Pons (tissue), 1 donor: ENCODE data around the gene OR6K6.

Experiments used
- DNase-seq: peaks from one replicate; pipeline ENCODE4 v3.0.0-alpha.2; 2016; ENCODE audit warnings: low spot score

Gene OR6K6, protein sequence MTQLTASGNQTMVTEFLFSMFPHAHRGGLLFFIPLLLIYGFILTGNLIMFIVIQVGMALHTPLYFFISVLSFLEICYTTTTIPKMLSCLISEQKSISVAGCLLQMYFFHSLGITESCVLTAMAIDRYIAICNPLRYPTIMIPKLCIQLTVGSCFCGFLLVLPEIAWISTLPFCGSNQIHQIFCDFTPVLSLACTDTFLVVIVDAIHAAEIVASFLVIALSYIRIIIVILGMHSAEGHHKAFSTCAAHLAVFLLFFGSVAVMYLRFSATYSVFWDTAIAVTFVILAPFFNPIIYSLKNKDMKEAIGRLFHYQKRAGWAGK

DNA sequence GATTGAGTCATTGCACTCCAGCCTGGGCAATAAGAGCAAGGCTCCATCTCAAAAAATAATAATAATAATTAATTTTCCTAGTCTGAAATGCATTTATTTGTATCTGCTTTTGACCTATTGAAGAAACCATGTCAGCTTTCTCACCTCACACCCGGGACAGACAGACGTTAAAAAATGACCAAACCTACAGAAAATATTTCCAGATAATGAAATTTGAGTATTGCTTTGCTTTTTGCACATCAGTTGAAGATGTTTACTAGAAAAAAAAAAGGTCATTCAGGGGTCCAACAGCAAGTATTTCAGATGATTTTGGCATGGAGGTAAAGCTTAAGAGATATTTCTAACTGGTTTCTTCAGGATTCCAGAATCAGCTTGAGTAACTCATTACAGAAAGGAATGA is at the start of gene OR6K6:
Gene OR6K6, plus strand, starts transcription at position 301 of the 400 bp plus-strand sequence. CDS start 168 bp downstream, outside the sequence.
- no peak for DNase-seq

DNA sequence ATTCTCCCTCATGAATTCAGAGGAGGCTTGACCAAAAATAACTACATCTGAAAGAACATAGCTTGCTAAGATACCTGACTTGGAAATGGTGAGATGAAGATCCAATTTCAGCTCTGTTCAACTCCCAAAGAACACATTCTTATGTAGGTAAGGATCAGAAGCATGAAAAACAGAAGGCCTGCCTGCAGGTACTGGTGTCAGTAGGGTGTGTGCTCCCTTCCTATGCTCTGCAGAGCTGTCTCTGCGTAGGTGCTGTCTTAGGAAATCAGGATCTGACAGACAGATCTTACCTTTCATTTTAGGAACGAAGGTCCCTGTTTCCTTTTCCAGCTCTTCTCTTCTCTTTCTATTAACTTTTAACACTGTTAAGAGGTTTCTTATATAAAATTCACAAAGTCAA is 48.4 kb upstream of the OR6K6 start:
- DNase-seq, result no peak

DNA sequence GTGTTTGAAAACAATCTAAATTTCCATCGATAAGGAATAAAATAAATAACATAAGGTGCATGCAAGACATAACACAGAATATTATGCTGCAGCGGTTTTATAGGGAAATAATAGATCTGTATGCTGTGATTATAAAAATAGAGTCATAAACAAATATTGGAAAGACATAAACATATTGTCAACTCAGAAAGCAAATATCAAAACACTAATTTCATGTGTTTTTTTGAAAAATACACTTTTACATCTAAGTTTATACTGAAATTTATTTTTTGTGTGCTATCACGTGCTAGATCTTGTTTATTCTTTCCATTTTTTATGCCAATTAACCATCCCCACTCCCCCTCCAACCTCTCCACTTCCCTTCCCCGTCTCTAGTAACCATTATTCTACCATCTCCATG is 43.4 kb upstream of the OR6K6 start:
- no peak for DNase-seq

DNA sequence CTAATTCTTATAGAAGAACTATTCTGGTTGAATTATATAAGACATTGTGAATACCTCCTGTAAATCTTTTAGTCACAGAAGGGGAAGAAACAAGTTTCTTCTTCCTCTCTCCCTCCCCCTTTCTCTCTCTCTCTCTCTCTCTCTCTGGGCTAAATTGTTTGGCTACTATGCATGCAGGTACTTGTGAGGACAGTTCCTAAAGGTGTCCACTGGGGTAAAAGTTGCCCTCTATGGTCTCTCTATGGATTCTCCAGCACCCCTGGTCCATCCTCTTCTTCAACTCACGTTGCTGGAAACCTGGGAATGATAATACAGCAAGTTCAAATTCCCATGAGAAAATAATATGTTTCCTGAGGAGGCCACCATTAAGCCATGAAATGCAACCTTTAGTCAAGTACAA is 39.8 kb upstream of the OR6K6 start:
- DNase-seq, result no peak

DNA sequence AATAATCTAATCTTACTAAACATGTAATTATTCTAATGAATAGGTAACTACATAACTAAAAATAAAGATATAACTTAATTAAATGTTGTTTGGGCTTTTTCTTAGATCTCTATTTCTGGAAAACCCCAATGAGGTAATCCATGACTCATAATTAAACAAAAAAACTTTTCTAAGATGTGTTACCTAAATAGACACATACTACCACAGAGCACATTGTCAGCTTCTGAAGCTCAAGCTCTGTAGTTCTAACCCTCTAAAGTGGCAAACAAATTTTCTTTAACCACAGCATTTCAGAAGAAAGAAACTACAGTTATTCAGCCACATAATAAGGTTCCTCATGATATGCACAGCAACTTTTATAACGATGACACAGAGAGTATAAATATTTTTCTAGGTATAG is 38.2 kb upstream of the OR6K6 start:
- DNase-seq, result no peak

DNA sequence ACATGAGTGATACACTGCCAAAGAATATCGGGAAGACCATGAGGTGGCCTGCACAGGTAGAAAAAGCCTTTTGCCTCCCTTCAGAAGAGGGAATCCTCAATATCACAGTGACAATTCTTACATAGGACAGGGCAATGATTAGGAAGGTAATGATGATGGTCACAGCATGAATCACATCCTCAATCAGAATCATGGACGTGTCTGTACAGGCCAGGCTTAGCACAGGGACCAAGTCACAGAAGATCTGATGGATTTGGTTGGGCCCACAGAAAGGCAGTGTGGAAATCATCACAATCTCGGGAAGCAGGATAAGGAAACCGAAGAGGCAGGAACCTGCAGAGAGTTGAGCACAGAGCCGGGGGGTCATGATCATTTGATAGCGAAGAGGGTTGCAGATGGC is 37.2 kb upstream of the OR6K6 start:
- DNase-seq, result no peak

DNA sequence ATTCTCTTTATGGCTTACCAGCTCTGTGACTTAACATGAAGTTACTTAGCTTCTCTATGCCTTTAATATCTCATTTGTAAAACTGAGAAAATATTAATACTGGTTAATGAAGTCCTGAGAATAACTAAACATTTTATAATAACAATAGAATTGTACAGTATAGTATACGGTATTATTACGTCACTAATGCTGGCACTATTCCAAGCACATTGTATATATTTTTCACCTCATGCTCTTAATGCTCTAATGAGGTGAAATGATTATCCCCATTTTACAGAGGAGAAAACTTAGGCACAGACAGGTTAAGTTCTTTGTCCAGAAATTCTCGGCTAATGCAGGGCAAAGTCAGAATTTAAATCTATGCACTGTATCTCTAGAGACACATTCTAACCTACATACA is 34.9 kb upstream of the OR6K6 start:
- no peak for DNase-seq

DNA sequence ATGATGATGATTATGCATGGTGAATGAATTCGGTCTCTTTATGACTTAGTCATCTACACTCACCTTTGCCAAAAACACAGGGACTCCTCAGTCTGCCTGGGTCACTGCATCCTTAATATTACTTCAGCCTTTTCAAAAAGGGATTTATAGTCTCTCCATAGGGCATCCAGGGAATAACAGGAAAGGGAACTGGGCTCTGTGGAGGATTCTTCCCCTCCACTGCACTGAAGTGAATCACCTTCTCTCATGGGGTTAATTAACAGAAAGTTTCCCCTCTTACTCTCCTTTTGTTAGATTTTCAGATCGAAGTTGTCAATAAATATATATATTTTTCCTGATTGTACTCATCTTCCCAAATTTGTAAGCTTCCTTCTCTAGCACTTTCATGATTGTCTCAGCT is 33.9 kb upstream of the OR6K6 start, which contains the start of gene OR6K3:
Gene OR6K3, minus strand, starts transcription at position 101 of the 400 bp plus-strand sequence. CDS start 2,605 bp downstream, outside the sequence.
- DNase-seq, result no peak

DNA sequence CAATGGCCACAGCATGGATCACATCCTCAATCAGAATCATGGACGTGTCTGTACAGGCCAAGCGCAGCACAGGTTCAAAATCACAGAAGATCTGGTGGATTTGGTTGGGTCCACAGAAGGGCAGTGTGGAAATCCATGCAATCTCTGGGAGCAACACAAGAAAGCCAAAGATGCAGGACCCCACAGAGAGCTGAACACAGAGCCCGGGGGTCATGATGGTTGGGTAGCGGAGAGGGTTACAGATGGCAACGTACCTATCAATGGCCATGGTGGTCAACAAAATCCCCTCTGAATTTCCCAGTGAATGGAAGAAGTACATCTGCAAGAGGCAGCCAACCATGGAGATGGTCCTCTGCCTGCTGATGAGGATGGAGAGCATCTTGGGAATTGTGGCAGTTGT is 30.1 kb upstream of the OR6K6 start:
- DNase-seq, result no peak

DNA sequence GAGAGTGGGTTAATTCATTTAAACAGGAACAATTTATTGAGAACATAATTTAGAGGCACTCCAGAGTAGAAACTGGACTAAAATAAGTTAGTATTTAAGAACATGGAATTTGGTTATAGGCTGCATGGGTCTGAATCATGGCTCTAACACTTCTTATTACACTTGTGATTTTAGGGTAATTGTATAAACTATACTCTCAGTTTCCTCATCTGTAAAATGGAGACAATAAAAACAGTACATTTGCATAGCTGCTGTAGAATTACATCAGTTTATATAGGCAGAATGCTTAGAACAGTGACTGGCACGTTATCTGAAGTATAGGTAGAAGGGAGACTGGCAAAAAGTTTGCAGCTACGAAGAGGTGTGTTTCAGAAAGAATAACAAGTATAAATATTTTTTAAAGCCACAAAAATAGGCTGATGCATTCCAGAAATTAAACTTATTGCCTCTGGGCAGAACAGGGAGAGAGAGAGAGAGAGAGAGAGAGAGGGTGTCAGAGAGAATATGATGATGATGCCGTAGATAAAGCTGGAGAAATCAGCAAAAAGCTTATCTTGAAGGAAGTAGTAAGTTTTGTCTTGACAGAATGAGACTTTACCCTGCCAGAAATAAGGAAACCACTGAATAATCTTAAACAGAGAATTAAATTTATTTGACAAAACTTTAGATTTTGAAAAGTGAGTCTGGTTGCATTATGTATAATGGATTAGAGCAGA is 25.9 kb upstream of the OR6K6 start:
- no peak for DNase-seq

DNA sequence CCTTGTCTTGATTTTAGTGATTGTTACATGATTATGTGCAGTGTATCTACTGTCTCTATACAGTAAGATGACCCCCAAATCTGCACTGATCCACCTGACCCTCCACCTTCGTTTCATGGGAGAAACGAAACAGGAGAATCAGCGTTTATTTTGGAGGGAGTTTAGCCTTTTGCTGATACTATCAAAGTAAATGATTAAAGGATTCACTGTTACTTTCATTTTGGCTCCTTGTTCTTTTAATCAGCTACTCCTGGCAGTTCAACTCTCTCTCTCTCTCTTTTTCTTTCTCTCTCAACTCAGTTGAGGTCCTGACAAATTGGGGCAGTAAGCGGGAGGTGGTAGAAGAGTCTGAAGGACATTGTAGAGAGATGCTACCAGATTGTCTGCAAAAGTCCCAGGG is 24.1 kb upstream of the OR6K6 start:
- no peak for DNase-seq

DNA sequence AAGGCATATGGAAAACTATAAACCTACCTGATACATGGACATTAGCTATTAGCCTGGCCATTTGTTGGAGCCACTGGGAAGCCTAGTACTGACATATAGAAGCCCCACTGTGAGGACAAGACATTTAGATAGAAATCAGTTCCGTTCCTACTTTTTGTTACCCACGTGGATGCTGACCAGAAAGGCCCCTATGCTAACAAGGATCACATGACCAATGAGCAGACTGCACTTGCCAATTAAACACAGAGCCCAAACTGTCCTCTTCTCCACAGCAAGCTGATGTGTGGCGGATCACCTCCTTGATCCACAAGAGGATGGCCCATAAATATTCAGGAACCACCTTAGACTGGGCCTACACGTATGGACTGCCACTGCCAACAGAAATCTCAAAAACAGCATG is 22.8 kb upstream of the OR6K6 start:
- DNase-seq, result no peak

DNA sequence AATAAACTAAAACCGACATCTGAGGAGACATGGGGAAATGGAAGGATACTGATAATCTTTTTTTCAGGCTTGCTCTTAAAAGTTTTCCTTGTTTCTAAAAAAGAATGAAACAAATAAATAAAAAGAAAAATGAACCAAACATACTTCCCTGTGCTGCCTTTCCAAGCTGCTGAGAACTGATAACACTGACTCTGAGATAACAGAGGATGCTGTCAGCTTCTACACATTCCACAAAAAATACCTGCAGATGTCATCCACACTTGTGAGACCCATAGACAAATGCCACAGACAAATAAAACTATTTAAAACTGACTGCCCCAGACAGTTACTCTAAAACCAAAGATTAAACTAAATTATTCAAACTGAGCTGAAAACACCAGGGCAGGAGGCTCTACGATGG is 22.0 kb upstream of the OR6K6 start:
- no peak for DNase-seq

DNA sequence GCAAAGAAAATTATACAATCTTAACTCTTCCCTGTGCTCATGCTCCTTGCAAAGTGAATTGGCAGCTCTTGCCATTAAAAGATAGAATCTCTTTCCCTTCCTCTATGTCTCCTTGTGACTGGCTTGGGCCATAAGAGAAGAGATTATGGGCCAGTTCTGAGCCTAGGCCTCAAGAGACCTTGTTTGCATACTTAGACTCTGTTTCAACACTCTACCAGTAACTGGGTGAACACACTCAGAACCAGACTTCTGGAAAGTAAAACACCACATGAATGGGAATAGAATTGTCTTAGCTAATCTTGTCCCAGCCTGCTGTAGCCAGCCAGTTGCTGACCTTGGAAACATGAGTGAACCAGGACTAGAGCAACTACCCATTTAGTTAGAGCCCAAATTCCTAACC is 18.7 kb upstream of the OR6K6 start:
- DNase-seq, result no peak

DNA sequence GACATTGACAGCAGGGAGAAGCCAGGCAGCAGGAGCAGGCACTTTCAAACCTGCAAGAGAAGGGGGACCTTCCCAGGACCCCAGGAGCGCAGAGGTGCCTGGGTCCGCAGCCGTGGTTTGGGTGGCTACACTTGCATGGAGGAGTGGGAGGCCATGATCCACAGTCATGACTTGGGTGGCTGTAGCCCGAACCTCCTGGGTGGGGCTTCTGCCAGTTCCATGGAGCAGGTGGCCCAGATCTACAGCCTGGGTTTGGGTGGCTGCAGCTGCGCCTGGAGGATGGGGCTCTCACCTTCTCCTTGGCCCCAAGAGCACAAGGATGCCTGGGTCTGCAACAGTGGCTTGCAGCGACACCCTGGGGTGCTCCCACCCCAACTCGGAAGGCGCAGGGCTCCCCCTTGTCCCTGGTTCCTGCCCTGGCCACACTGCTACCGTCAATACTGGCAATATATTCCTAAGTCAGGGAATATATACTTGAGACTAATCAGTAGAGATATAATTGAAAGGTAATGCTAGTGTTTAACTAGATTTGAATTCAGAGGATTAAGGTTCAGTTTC is 2.3 kb upstream of the OR6K6 start:
- no peak for DNase-seq

DNA sequence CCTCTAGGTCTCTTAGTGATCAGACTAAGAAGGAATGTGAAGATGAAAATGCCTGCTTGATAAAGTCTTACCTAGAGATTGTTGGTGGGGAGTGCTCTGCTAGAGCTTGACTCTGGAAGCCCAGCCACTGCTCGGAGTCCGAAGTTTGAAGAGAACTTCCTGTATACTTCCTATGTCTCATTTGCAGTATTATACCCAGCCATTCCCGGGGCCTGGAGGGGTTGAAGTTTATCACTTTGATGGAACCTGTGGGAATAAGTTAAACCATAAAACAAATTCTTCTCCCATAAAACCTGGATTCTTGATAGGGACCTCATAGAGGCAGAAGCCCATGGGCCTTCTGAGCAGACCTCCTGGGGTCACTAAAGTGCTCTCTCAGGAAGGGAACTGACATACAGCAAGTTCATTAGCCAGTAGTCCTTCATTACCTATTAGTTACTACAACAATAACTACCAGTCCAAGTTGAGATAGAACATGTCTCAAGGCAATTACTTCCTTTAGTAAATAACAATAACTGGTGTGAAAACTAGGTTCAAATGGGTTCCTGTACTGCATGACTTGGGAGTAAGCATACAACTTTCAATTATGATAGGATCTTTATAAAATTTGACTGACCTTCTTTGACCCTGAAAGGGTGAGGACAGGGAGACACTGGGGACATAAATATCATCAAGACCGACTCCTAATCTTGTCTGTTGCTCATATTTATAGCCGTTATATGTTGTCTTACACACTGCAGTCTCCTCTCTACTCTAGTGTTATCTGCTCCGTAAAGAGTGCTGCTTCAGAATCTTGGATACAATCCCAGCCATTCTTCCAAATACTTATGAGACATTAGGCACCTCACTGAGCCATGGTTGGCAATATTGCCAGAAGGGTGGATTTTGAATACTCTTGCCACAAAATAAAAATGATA is 17.7 kb downstream of the OR6K6 start, which contains the start of gene OR6N1:
Gene OR6N1, minus strand, starts transcription at position 246 of the 917 bp plus-strand sequence. CDS start 5,513 bp downstream, outside the sequence.
- no peak for DNase-seq

DNA sequence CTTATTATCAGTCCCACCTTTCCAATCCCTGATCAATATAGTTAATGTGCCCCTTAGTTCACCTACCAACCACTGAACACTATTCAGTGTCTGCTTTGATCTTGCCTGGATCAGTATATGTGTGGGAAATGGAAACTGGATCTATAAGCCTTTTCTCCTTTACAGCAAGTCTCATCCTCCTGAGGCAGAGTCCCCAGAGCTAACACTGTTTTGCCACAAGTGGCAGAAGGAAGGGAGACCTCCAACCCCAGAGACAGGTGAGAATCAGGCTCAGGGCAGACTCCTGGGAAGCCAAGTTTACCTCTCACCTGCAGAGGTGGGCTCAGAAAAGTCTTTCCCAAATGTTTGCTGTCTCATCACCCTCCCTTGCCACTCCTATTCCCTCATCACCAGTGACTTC is 26.6 kb downstream of the OR6K6 start, which contains the start of gene OR6N2:
Gene OR6N2, minus strand, starts transcription at position 101 of the 400 bp plus-strand sequence. CDS start 3,569 bp downstream, outside the sequence.
- no peak for DNase-seq

DNA sequence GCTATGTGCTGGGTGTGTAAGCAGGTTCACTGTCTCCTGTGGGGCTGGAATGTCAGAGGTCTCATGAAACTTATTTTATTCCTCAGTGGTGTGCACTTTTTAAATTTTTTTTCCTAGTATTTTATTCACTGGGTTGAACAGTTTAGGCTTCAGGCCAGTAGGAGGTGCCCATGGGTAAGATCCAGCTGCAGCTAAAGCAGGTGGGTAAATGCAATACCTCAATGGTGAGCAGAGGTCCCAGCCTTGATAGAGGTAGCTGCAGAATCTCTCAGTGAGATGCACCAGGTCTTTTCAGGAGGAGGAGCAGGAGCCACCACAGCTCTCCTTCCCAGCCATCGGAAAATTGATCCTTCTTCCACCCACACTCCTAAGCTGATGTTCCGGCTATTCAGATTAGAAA is 39.1 kb downstream of the OR6K6 start:
- no peak for DNase-seq

DNA sequence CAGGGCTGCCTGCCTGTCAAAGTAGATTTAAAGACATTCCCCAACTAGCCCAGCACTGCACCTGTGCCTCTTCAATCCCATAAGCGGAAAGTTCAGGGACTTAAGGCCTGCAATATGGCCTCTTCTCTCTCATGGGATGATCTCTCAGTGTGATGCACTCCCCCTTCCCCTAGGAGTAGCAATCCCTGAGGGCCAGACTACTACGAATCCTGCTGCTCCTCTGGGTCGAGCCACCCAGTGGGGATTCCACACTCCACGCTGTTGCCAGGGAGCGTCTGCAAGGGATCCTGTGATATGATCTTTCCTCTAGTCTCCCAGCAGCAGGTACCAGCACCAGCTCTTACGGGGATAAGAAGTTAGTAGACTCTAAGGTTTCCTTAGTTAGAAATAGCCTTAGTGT is 39.7 kb downstream of the OR6K6 start:
- DNase-seq, result no peak

DNA sequence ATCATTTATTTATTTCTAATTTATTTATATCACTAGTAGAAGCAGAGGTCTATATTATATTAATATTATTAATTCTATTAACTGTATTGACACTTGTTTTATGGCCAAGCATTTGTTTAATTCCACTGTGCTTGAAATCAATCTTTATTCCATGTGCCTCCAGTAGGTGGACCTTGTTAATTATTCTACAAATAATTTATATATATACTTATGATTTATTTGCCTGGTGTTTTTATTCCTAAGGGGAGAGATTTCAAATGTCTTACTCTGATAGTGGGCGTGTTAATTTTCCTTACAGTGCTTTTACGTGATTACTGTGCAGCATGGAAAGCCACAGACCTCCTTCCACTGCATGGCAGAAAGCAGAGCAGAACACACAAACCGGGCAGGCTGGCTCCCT is 44.0 kb downstream of the OR6K6 start:
- DNase-seq, result no peak

DNA sequence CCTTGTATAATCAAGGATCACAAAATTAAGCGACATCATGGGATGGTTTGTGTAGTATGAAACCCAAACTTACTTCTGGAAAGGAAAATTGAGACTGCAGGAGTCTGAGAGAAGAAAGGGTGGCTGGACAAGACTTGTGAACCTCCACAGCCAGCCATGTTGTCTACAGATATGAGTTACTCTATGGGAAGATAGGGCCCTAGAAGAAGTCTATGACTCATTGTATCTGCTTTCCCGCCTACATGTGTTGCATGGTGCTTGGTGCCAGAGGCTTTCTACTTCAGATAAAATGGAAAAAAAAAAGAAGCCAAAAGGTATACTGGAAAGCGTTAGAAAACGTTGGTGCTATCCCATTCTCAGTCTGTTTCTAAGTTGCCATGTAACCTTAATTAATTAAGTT is 45.2 kb downstream of the OR6K6 start:
- DNase-seq, result no peak

DNA sequence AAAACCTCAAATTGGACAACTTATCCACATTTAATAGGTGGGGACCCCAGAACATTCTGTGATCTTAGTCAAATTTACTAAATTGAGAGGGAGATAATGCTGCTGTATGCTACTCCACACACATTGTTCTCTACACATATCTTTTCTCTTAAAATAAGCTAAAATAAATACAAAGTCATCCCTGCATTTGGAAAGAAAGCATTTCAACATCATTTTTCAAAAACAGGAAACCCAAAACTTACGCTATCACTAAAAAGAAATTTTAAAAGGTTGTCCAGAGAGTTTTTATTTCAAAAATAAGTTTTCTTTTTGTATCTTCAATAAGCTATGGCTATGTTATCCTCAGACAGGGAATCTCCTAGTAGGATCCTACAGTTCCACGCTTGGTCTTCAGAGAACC is 46.0 kb downstream of the OR6K6 start:
- DNase-seq, result no peak
